GM06990 (cell line): ENCODE data around the gene CERS4.

Experiments
- DNase-seq: peaks from one replicate; pipeline ENCODE4 v3.0.0-alpha.2; 2011; ENCODE audit not compliant: insufficient read length; ENCODE audit errors: extremely low read depth
- H3K27me3 ChIP-seq: replicated peaks from 2 replicates; pipeline ENCODE4 v1.6.0; 2011; ENCODE audit warnings: low read length; ENCODE audit not compliant: control insufficient read depth, insufficient read depth
- H3K36me3 ChIP-seq: 2 replicates; pipeline ENCODE4 v1.5.1; 2011; ENCODE audit warnings: low read length; ENCODE audit not compliant: control insufficient read depth, insufficient read depth
- H3K4me3 ChIP-seq: replicated peaks from 2 replicates; pipeline ENCODE4 v1.5.1; 2011; ENCODE audit warnings: low read depth, mild to moderate bottlenecking, control low read depth, low read length
- CTCF ChIP-seq: IDR thresholded peaks from 2 replicates; pipeline ENCODE4 v1.5.1; 2011; ENCODE audit warnings: low read length, control low read depth, mild to moderate bottlenecking, inconsistent platforms; ENCODE audit not compliant: insufficient read depth, poor library complexity, severe bottlenecking

CERS4 gene

GRCh38 chr19:8307400-8307964 is 98.3 kb downstream of the CERS4 start:
- DNase-seq: no peak

GRCh38 chr19:8307965-8308866 is 99.0 kb downstream of the CERS4 start, which contains the start of gene CD320:
Gene CD320 (minus strand): TSS chr19:8308358. CDS start chr19:8308290, 68 bp downstream.
- H3K36me3 ChIP-seq: peaks cover 21% of the 10 kb centered on the region
- no peaks in the 10 kb centered on the region for H3K27me3 ChIP-seq
- TF ChIP-seq CTCF: no peak
- H3K4me3 ChIP-seq: peak within 1 kb of the TSS; percentile 62
- DNase-seq: peak; percentile 92

More at GRCh38 chr19:8307400-8307964, 98.3 kb downstream of the CERS4 start:
- TF ChIP-seq CTCF: no peak
- Histone ChIP-seq H3K36me3 (peaks cover 18% of the 10 kb centered on the region), H3K27me3 (no peaks in the 10 kb centered on the region), H3K4me3 (peak overlapping the region; percentile 62)

- Histone ChIP-seq H3K36me3 (peaks cover 20% of the 10 kb centered on the region), H3K4me3 (no peak overlapping the region)
- no peak for TF ChIP-seq CTCF
These were observed 99.7 kb downstream of the CERS4 start for GRCh38 chr19:8308891-8309291.

GRCh38 chr19:8310342-8311055 is 101.3 kb downstream of the CERS4 start:
- Histone ChIP-seq H3K36me3 (peaks cover 28% of the 10 kb centered on the region), H3K27me3 (no peaks in the 10 kb centered on the region), H3K4me3 (no peak overlapping the region)
- no peak for TF ChIP-seq CTCF
- no peak for DNase-seq

More at GRCh38 chr19:8308891-8309291, 99.7 kb downstream of the CERS4 start:
- no peaks in the 10 kb centered on the region for H3K27me3 ChIP-seq
- no peak for DNase-seq

GRCh38 chr19:8311461-8312260 is 102.5 kb downstream of the CERS4 start:
- no peak overlapping the region for H3K4me3 ChIP-seq
- TF ChIP-seq CTCF: no peak
- H3K27me3 ChIP-seq: no peaks in the 10 kb centered on the region
- H3K36me3 ChIP-seq: peaks cover 31% of the 10 kb centered on the region
- no peak for DNase-seq
